GM21723 (cell line): Measurements from ENCODE around the gene SLC22A31.
"Not testable (repeated sequence)": the region's sequence is repeated elsewhere in the genome, so short reads cannot be mapped to it uniquely, and the experiment has no call there.

Experiments used
- ATAC-seq: cut with Tn5 transposase; IDR thresholded peaks from one replicate; pipeline ENCODE4 v1.9.1; 2021; ENCODE audit warnings: mild to moderate bottlenecking, moderate library complexity; ENCODE audit not compliant: unreplicated experiment

SLC22A31 gene

GRCh38 chr16:89200124-89200849, at the start of gene SLC22A31:
Gene SLC22A31, minus strand, starts transcription at chr16:89200537. Its CDS starts 36 bp downstream, at chr16:89200501.
- no peak for ATAC-seq

GRCh38 chr16:89248196-89248982, 48.1 kb upstream of the SLC22A31 start:
- ATAC-seq: no peak

GRCh38 chr16:89247734-89248075, 47.4 kb upstream of the SLC22A31 start:
- peak; percentile 33 for ATAC-seq

- ATAC-seq: peak; percentile 75
Measured at GRCh38 chr16:89246903-89247733, 46.8 kb upstream of the SLC22A31 start.

- no peak for ATAC-seq
Measured at GRCh38 chr16:89246383-89246902, 46.1 kb upstream of the SLC22A31 start.

- no peak for ATAC-seq
Measured at GRCh38 chr16:89244754-89245153, 44.4 kb upstream of the SLC22A31 start.

GRCh38 chr16:89244264-89244663, 43.9 kb upstream of the SLC22A31 start:
- not testable (repeated sequence) for ATAC-seq

GRCh38 chr16:89243664-89244063, 43.3 kb upstream of the SLC22A31 start:
- ATAC-seq: no peak

GRCh38 chr16:89242795-89243200, 42.5 kb upstream of the SLC22A31 start:
- no peak for ATAC-seq

- peak; percentile 61 for ATAC-seq
Measured at GRCh38 chr16:89241187-89242007, 41.1 kb upstream of the SLC22A31 start.

GRCh38 chr16:89237733-89238132, 37.4 kb upstream of the SLC22A31 start:
- no peak for ATAC-seq

- ATAC-seq: no peak
Measured at GRCh38 chr16:89233678-89234490, 33.5 kb upstream of the SLC22A31 start.

- no peak for ATAC-seq
Measured at GRCh38 chr16:89232107-89232506, 31.8 kb upstream of the SLC22A31 start.

- no peak for ATAC-seq
Measured at GRCh38 chr16:89230255-89230654, 29.9 kb upstream of the SLC22A31 start.

- ATAC-seq: no peak
Measured at GRCh38 chr16:89224665-89225064, 24.3 kb upstream of the SLC22A31 start.

GRCh38 chr16:89222931-89223330, 22.6 kb upstream of the SLC22A31 start:
- no peak for ATAC-seq

- ATAC-seq: no peak
Measured at GRCh38 chr16:89221604-89222003, 21.3 kb upstream of the SLC22A31 start.

GRCh38 chr16:89219365-89219764, 19.0 kb upstream of the SLC22A31 start:
- ATAC-seq: no peak

GRCh38 chr16:89217388-89218191, 17.3 kb upstream of the SLC22A31 start, which contains the start of gene ZNF778:
Gene ZNF778, plus strand, starts transcription at chr16:89217703. Its CDS starts 3,425 bp downstream, at chr16:89221128.
- peak; percentile 82 for ATAC-seq
